GM18511 (cell line): ENCODE data around the gene EGLN2.
"Not testable (repeated sequence)": the region's sequence is repeated elsewhere in the genome, so short reads cannot be mapped to it uniquely, and the experiment has no call there.

ENCODE experiments used
- ATAC-seq: cut with Tn5 transposase; IDR thresholded peaks from one replicate; pipeline ENCODE4 v1.9.1; 2021; ENCODE audit warnings: mild to moderate bottlenecking, moderate library complexity; ENCODE audit not compliant: unreplicated experiment

The EGLN2 gene

DNA sequence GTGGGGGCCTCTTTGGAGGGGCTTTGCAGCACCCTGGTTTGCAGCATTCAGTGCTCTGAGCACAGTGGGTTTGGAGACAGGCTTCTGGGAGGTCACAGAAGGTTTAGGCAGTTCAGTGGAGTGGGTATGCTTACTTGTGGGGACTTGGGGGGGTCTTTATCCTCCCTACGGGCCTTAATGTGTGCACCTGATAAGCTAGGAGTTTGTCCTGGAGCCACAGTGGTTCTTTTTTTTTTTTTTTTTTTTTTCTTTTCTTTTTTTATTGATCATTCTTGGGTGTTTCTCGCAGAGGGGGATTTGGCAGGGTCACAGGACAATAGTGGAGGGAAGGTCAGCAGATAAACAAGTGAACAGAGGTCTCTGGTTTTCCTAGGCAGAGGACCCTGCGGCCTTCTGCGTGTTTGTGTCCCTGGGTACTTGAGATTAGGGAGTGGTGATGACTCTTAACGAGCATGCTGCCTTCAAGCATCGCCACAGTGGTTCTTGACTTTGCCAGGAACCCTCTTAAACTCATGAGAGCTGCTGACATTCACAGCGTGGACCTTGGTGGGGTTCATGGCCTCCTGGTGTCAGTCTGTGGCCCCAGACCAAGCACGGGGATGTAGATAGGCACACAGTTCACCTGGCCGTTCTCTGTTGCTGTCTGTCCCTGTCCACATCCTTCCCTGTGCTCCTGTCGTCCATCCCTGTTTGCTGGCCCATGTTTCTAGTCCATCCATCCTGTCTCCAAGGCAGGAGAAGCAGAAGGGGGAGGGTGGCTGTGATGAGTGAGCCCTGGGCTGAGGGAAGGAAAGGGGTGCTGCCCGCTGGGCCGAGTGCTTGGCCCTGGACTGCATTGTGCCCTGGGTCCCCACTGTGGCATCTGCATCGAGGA is 2.7 kb downstream of the EGLN2 start:
- ATAC-seq: no peak

DNA sequence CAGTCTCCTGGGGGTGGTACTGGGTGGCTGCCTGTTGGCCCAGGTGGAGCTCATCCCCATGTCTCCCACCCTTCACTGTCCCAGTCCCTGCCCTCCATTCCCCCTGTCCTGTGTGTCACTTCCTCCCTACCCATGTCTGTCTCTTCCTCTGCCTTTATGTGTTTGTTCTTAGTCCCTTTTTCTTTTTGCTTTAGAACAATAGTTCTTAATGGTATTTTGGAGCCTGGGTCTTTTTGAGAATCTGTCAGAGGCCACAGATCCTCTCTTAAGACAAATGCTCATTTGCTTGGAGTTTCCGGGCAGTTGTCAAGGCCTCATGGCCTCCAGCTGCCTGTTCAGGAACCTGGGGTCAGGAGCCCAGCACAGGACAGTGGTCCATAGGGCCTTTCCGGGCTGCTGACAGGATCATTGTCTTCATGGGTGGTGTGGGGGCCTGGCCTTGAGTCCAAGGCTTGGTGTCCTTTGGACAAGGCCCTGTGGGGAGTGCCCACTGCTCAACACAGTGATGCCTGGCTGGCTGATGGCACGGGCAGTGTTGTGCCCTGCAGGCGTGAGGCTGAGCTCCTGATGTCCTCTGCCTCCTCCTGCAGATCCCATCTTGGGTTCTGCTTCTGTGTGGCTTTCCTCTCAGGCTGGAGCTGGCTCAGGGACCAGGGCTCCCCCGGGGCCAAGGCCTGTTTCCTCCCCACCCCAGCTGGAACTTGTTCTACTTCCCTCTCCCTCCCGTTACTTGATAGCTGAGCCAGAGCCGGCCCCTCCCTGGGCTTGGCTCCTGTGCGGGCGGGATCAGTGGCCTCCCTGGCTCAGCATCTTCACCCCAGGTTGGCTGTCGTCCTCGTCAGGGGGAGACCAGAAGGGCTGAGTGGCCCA is 3.5 kb downstream of the EGLN2 start:
- ATAC-seq: no peak

DNA sequence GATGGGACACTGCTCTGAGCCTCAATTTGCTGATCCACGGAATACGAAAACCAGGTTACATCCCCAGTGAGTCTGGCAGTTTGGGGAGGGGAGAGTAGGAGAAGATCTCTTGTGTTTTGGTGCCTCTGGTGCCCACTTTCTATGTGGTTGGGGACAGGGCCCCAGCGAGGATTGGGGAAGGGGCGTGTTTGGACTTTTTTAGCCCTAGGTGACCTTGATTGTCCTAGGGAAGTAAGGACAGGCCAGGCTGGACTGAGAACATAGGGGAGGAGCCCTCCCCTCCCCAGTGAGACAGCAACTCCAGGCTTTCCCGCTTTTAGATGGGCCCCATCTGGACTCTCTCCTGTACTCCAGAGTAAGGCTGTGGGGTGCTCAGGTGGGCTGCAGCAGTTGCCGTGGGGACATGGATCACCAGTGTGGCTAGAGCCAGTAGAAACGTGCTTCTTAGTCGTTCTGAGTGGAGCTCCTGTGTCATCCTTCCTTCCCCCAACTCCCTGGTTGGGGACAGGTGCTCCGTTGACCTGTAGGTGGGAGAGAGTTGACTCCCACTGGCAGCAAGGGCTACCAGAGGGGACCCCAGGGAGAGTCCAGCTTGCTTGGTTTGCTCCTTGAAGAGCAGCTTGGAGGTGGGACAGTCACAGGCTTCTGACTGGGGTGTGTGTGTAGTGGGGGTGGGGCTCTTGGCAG is 4.3 kb downstream of the EGLN2 start:
- no peak for ATAC-seq

DNA sequence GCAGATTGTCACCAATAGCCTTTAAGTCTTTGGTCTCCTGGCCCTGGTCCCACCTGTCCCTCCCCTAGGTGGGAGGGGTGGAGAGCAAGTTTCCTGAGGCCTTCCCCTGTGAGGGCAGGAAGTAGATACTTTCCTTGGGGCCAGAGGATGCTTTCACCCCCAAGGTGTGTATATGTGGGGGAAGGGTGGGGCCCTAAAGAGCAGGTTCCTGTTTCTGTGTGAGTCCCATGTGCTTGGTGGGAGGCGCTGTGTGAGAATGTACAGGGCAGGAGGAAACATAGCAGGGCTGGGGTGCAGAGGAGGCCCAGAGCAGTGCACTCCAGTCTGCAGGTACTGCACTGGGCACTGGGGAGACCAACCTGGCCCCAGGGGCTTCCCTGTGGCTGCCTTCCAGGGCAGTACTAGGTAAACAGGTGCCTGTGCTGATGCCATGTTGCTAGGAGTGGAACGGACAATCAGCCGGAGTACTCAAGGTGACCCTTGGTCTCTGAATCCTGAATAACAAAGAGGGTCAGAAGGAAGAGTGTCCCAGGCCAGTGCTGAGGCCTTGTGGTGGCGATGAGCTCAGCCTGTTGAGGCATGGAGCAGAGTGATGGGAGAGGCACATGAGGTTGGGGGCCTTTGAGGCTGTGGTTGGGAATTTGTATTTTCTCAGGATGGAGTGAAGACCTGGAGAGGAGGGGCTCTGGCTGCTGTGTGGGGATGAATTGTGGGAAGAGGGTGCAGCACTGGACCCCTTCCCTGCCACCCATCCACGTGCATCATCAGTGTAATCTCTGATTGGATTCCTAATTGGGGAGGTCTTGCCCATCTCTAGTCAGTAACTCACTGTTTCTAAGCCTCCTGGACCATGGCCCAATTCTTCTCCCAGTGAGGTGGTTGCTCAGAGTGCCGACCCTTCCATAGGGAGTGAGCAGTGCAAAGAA is 5.1 kb downstream of the EGLN2 start:
- peak; percentile 59 for ATAC-seq

DNA sequence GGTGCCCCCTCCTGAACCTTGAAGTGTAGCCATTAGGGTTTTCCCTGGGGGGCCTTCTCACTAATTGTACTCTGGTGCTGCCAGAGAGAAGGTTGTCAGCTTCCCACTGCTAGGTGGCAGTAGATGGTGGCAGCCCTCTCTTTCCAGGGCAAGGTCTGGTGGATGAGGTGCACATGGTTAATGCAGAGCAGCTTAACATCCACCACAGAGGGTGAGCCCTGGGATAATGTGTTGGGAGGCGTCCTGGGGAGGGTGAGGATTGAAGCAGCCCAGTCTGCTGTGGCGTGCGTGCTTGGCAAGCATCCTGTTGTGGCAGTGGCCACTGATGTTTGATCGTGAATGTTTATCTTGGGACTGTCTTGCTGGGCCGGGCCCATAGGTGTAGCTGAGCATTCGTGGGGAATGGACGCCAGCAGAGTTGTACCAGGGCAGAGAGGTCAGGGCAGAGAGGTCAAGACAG is 5.8 kb downstream of the EGLN2 start:
- ATAC-seq: no peak

DNA sequence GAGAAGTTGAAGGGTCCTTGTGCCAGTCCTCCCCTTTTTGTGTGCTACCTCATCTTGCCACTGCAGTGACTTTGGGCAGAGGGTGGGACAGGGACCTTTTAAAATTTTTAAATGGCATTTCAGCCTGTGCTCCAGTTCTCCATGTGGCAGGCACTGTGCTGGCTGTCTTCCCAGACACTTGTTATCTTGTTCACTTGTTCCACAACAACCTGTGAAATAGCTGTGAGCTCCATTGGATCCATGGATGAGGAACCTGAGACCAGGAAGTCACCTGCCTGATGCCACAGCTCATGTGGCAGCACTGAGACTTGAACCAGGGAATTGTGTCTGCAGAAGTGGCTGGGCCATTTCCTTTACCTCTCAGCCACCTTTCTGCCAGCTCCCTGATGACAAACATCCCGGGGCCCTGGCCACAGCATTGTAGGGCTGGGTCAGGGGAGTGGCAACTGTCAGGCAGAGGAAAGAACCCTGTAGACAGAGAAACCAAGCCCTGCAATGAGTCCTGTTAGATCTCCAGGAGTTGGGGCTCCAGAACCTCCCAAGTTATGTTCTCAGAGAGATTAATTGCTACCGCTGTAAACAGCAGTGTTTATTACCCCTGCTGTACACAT is 6.4 kb downstream of the EGLN2 start:
- ATAC-seq: no peak

DNA sequence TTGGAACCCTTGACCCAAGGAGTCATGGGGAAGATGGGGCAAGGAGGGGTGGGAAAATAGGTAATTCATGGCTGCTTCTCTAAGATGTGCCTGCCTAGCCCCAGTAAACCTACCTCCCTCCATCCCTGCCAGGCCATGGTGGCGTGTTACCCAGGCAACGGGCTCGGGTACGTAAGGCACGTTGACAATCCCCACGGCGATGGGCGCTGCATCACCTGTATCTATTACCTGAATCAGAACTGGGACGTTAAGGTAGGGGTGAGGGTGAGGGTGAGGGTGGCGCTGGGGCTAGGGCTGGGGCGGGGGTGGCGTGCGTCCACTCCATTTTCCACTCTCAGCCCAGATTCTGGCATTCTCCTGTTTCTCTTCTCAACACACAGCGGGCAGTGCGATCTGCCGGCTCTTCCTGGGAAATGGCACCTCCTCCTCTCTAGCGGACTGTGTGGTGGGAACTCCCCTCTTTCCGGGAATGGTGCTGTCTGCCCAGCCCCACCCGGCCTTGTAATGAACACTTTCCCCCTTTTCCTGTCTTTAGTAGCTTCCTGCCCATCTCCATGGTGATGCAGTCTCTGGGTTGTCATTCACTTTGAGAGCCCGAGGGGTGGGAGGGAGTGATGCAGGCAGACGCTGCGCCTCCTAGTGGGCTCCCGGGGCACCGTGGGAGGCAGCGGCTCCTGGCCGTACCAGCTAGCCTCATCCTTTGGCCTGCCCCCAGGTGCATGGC is 7.6 kb downstream of the EGLN2 start:
- peak; percentile 40 for ATAC-seq

DNA sequence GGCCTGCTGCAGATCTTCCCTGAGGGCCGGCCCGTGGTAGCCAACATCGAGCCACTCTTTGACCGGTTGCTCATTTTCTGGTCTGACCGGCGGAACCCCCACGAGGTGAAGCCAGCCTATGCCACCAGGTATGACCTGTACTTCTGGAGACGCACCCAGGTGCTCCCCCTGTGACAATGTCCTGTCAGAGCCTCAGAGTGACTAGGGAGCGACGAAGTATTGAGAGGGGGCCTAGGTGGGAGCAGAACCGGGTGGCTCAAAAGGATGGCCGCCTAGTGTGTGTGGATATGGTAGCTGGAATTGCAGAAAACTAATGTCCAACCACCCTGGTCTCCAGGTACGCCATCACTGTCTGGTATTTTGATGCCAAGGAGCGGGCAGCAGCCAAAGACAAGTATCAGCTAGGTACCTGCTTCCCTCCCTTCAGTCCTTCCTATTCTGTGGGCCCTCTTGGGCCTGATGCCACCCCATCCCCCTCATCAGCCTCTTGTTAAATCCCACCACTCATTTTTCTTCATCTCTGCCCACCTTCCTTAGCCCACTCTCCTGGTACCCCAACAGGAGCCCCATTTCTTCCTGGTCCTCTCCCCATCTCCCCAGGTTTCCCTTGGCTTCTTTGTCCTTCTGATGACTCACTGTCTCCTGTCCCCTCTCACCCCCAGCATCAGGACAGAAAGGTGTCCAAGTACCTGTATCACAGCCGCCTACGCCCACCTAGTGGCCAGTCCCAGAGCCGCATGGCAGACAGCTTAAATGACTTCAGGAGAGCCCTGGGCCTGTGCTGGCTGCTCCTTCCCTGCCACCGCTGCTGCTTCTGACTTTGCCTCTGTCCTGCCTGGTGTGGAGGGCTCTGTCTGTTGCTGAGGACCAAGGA is 8.4 kb downstream of the EGLN2 start:
- no peak for ATAC-seq

DNA sequence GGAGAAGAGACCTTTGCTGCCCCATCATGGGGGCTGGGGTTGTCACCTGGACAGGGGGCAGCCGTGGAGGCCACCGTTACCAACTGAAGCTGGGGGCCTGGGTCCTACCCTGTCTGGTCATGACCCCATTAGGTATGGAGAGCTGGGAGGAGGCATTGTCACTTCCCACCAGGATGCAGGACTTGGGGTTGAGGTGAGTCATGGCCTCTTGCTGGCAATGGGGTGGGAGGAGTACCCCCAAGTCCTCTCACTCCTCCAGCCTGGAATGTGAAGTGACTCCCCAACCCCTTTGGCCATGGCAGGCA is 9.0 kb downstream of the EGLN2 start:
- ATAC-seq: no peak

DNA sequence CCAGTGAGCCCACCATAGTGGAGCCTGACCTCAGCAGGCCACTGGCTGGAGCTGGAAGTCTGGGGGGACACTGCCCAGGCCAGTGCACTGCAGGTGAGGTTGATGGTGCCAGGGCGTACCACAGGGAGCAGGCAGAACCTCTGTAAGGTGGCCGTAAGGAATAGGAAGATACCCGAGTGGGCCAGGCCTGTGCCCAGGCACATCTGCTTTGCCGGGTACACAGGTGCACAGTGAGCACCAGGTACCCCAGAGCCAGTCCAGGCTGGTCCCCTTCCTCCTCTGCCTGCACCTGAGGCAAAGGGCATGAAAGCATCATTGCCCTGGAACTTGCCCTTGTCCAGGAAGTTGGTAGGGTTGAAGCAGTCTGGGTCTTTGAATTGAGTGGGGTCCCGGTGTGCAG is 9.5 kb downstream of the EGLN2 start:
- ATAC-seq: no peak

DNA sequence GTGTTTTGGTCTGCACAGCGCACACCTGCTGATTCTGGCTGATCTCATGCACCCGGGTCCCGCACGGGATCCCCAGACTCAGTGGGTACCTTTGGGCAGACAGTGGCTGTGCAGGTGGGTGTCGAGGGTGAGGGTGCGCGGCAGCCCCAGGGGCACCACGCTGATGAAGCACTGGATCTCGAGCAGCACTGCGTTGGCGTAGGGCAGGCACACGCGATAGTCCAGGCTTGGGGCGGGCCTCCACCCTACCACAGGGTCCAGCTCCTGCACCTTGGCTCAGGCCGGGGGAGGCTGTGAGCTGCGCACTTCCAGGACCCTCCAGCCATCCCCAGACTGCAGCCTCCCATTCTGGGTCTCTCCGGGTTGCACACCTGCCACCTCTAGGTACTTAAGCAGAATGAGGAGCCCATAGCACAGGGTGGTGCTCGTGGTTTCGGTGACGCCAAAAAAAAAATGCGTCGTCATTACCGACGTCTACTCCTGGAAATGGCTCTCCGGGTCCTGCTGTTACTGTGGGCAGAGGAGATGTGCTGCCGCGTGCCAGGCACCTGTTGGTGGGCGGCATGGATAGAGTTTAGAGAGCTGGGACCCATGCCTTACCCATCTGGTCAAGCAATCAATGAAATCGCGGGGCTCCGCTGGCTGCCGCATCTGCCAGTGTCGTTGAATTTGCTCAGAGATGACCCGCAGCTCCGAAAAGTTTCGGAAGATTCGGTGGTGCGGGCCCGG is 10.5 kb downstream of the EGLN2 start:
- no peak for ATAC-seq

DNA sequence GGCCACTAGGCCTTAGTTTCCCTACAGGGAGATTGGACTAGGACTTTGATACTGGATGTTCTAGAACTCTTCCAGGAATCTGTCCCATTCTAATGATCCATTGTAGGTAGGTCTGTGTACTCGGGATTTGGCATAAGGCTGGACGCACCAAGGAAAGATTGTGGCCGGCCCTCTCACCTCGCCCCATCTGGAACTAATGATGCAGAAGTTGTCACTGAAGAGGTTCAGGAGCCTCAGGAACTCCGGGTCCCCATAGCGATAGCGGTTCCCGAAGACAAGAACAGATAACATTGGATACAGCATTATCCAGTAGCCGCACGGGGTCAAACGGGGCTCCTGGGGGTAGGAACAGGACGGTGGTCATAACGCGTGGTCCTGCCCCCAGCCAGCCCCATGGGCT is 11.2 kb downstream of the EGLN2 start:
- no peak for ATAC-seq

DNA sequence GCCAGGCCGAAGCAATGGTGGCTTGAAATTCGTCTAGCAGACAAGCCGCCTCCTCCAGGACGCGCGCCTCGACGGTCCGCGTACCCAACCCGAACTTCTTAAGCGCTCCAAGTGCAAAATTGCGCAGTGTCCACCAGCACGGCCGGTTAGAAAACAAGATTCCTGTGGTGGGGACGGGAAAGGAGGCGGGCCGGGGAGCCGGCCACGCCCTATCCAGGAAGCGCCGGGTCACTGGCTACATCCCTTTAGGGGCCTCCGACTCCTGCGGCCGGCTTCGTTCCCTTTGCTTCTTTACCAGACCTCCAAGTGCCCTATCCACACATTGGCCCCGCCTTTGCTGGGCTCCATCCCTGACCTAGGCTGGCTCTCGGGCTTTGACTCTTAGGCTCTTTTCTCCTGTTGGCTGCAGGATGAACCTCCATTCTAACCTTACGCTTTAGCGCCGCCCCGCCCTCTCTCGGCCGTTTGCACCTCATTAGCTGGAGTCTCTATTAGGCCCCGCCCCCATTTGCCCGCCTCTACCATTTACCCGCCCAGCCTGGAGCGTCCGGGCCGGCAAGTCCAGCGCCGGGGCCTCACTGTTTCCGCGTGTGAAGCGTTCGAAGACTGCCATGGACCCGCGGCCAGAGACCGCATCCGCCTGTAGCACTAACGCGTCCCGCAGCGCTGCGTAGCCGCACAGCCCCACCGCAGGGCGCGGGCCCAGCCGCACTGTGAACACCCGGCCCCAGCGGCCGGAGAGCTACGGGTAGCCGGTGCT is 11.8 kb downstream of the EGLN2 start:
- peak; percentile 80 for ATAC-seq

DNA sequence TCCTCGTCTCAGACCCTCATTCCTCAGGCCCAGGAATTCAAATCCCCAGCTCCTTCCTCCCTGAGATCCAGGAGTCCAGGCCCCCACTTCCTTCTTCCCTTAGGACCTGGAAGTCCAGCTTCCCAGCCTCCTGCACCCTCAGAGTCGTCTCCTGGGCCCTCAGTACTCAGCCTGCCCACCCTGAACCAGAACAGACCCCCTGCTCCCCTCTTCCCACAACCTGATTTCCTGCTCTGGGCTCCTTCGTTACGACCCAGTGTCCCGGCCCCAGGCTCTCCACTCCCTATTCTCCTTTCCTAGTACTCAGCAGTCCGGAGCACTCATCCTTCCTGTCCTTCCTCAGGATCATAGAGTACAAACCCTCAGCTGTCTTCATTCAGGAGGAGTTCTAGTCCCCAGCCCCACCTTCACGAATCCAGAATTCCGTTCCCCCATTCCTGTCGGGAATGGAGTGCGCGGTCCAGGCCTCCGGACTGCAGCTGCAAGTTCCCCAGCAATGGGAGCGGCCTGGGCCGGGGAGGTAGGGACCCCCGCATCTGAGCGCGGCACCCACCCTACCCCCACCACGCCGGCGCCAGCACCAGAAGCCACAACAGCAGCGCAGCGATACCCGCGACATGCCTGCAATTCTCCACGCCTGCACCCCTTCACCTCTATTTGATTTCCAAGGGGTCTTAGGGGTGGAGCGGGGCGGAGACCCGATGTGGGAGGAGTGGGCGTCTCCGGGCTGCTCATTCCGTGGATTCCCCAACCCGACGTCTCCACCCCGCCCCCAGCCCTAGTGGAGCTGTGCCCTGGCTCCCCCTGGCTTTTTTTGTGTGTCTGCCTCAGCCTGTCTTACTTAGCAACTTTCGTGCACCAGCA is 12.7 kb downstream of the EGLN2 start:
- no peak for ATAC-seq

DNA sequence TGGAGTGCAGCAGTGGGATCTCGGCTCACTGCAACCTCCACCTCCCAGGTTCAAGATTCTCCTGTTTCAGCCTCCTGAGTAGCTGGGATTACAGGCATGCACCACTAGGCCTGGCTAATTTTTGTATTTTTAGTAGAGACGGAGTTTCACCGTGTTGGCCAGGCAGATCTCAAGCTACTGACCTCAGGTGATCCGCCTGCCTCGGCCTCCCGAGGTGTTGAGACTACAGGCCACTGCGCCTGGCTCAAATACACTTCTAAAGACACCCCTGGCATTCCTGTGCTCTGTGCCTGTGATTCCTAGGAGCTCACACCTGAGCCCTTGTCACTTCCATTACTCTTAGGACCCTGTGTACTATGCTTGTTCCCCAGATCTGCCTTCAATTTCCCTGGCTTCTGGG is 13.6 kb downstream of the EGLN2 start:
- ATAC-seq: not testable (repeated sequence)

DNA sequence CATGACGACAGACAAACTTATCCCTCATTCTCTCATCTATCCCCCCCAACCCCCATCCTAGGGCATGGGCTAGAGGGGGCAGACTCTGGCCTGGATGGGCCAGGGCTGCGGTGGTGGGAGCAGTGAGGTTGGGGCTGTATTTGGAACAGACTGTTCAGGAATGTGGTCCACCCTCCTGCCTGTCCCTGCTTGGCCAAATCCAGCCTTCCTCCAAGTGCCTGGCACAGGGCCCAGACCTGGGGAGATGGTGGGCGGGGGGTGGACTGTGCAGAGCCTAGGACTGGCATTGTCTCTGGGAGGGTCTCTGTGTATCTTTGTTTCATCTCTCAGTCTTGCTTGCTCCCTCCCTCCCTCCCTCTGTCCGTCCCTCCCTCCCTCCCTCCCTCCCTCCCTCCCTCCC is 14.2 kb downstream of the EGLN2 start:
- ATAC-seq: no peak
